BLaER1 treated with 17β-estradiol and CSF1 and Interleukin-3, amounts not matched to agents 10 nM and 100 nM (cell line): ENCODE data around the gene ZDBF2.
"Not testable (repeated sequence)": the region's sequence is repeated elsewhere in the genome, so short reads cannot be mapped to it uniquely, and the experiment has no call there.

ENCODE experiments used
- H3K27ac ChIP-seq, 11 experiments: shearing (Covaris generic); formaldehyde crosslinking; 2 replicates each; pipeline ENCODE4 v1.8.1; 2022
- H3K27me3 ChIP-seq, 11 experiments: shearing (Covaris generic); formaldehyde crosslinking; 2 replicates each; pipeline ENCODE4 v1.8.1; 2022
- H3K36me3 ChIP-seq, 11 experiments: shearing (Covaris generic); formaldehyde crosslinking; 2 replicates each; pipeline ENCODE4 v1.8.1; 2022
- H3K4me1 ChIP-seq, 10 experiments: shearing (Covaris generic); formaldehyde crosslinking; 2 replicates each; pipeline ENCODE4 v1.8.1; 2022
- H3K4me2 ChIP-seq, 11 experiments: shearing (Covaris generic); formaldehyde crosslinking; 2 replicates each; pipeline ENCODE4 v1.8.1; 2022
- H3K4me3 ChIP-seq, 10 experiments: shearing (Covaris generic); formaldehyde crosslinking; 2 replicates each; pipeline ENCODE4 v1.8.1; 2022
- H3K9ac ChIP-seq, 11 experiments: shearing (Covaris generic); formaldehyde crosslinking; 2 replicates each; pipeline ENCODE4 v1.8.1; 2022
- H3K9me3 ChIP-seq, 11 experiments: shearing (Covaris generic); formaldehyde crosslinking; replicated peaks in 1 of 11; 2 replicates each; pipeline ENCODE4 v1.8.1; 2022
- H4K20me1 ChIP-seq, 11 experiments: shearing (Covaris generic); formaldehyde crosslinking; 2 replicates each; pipeline ENCODE4 v1.8.1; 2022
- Cebpa-rat ChIP-seq, 11 experiments: shearing (Covaris generic); IDR thresholded peaks; 2 replicates each; pipeline ENCODE4 v1.8.1; 2022

Gene ZDBF2

DNA sequence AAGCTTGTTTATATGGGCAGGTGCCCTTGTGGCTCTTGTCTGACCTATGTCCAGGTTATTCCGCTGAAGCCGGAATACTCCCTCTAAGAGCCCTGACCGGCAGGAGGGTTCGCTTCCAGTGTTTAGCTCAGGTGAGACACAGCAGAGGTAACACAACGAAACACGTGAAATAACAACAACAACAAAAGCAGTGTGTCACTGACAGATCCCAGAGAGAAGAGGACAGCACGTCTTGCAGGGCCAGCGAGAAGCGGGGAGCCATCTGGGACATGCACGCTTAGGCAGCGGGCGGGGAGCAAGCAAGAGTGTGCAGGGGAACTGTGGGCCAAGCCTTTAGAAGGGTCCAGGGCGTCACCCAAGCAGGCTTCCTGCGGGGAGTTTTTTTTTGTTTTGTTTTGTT, 17.1 kb upstream of the ZDBF2 start:
- peaks cover 16 to 29% (median 23%) of the 10 kb centered on the region in 11 experiments for H3K9me3 ChIP-seq
- H3K4me1 ChIP-seq: peaks cover 0 to 10% (median 7%) of the 10 kb centered on the region in 10 experiments; a peak in 11 of 20 replicates
- no peaks in the 10 kb centered on the region for H4K20me1 ChIP-seq
- TF ChIP-seq Cebpa-rat (IDR thresholded peaks at IDR 0.05): no peak
- H3K36me3 ChIP-seq: no peaks in the 10 kb centered on the region
- no peak overlapping the region for H3K27ac ChIP-seq
- no peak overlapping the region for H3K4me3 ChIP-seq
- H3K4me2 ChIP-seq: no peak overlapping the region
- H3K9ac ChIP-seq: no peak overlapping the region
- H3K27me3 ChIP-seq: peaks cover 6 to 33% (median 13%) of the 10 kb centered on the region in 11 experiments; a peak in 20 of 22 replicates

GRCh38 chr2:206257861-206258260, 16.6 kb upstream of the ZDBF2 start:
- no peak overlapping the region for H3K4me3 ChIP-seq
- no peak overlapping the region for H3K9ac ChIP-seq
- H3K9me3 ChIP-seq: peaks cover 11 to 24% (median 20%) of the 10 kb centered on the region in 11 experiments
- H3K27me3 ChIP-seq: peaks cover 11 to 39% (median 18%) of the 10 kb centered on the region in 11 experiments; a peak in 21 of 22 replicates
- H3K36me3 ChIP-seq: no peaks in the 10 kb centered on the region
- no peaks in the 10 kb centered on the region for H4K20me1 ChIP-seq
- no peak for TF ChIP-seq Cebpa-rat (IDR thresholded peaks at IDR 0.05)
- H3K4me2 ChIP-seq: no peak overlapping the region
- peaks cover 0 to 10% (median 7%) of the 10 kb centered on the region in 10 experiments; a peak in 11 of 20 replicates for H3K4me1 ChIP-seq
- H3K27ac ChIP-seq: no peak overlapping the region

- not testable (repeated sequence) for H3K36me3 ChIP-seq, H3K27ac ChIP-seq, H3K4me2 ChIP-seq, H3K9ac ChIP-seq, H4K20me1 ChIP-seq, H3K4me3 ChIP-seq
- H3K27me3 ChIP-seq: peaks cover 18 to 46% (median 26%) of the 10 kb centered on the region in 11 experiments
- peaks cover 4 to 22% (median 13%) of the 10 kb centered on the region in 11 experiments for H3K9me3 ChIP-seq
- peaks cover 0 to 10% (median 7%) of the 10 kb centered on the region in 10 experiments; a peak in 11 of 20 replicates for H3K4me1 ChIP-seq
Measured at GRCh38 chr2:206258615-206259014, 15.8 kb upstream of the ZDBF2 start.

DNA sequence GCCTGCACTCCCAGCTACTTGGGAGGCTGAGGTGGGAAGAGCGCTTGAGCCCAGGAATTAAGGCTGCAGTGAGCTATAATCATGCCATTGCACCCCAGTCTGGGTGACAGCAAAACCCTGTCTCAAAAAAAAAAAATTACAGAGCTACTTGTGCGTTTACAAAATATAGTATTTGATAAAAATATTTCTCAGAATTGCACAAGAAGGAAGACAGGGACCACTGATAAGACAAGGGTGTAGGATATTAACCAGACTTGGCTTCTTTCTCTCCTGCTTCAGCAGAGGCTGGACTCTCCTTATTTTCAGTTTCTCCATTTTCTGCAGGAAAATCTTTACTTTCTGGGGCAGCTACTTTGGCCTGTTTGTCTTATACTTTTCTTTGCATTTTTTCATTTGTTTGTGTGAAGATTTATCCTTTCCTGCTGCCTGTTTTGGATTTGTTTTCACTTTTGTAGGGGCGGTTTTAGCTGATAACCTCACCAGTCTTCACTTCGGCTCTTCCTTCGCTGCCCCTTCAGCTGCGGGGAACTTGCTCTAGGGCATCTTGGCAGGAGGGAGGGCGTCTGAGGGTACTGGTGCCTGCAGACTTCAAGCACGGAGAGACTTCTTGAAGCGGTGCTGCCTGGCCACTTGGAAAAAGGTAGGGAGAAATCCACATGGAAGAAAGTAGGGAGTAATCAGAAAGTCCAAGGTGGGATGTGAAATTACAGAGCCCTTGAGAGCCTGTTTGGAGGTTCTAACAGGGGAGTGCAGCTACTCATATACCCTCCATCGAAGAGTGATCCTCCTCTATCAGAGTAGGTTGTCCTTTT, 14.9 kb upstream of the ZDBF2 start:
- H3K9ac ChIP-seq: no peak overlapping the region; a peak in 1 of 22 replicates
- H3K9me3 ChIP-seq: peaks cover 0 to 15% (median 4%) of the 10 kb centered on the region in 11 experiments; a peak in 8 of 22 replicates
- peaks cover 0 to 10% (median 7%) of the 10 kb centered on the region in 10 experiments; a peak in 11 of 20 replicates for H3K4me1 ChIP-seq
- no peaks in the 10 kb centered on the region for H3K36me3 ChIP-seq
- no peak for TF ChIP-seq Cebpa-rat (IDR thresholded peaks at IDR 0.05)
- no peaks in the 10 kb centered on the region for H4K20me1 ChIP-seq
- H3K4me2 ChIP-seq: peak overlapping the region in 10 of 11 experiments; percentile 4 to 54 (median 31); a peak in 16 of 22 replicates
- no peak overlapping the region for H3K27ac ChIP-seq
- peaks cover 28 to 56% (median 35%) of the 10 kb centered on the region in 11 experiments for H3K27me3 ChIP-seq
- no peak overlapping the region for H3K4me3 ChIP-seq

- peaks cover 36 to 64% (median 44%) of the 10 kb centered on the region in 11 experiments for H3K27me3 ChIP-seq
- no peak for TF ChIP-seq Cebpa-rat (IDR thresholded peaks at IDR 0.05)
- no peak overlapping the region for H3K27ac ChIP-seq
- H3K4me3 ChIP-seq: no peak overlapping the region
- H4K20me1 ChIP-seq: no peaks in the 10 kb centered on the region
- no peaks in the 10 kb centered on the region for H3K36me3 ChIP-seq
- H3K9me3 ChIP-seq: peaks cover 0 to 10% (median 0%) of the 10 kb centered on the region in 11 experiments; a peak in 3 of 22 replicates
- no peak overlapping the region; a peak in 1 of 22 replicates for H3K9ac ChIP-seq
- H3K4me2 ChIP-seq: peak overlapping the region in 10 of 11 experiments; percentile 4 to 54 (median 31); a peak in 16 of 22 replicates
- H3K4me1 ChIP-seq: peaks cover 0 to 10% (median 7%) of the 10 kb centered on the region in 10 experiments; a peak in 11 of 20 replicates
Measured at GRCh38 chr2:206260188-206261012, 14.1 kb upstream of the ZDBF2 start.

DNA sequence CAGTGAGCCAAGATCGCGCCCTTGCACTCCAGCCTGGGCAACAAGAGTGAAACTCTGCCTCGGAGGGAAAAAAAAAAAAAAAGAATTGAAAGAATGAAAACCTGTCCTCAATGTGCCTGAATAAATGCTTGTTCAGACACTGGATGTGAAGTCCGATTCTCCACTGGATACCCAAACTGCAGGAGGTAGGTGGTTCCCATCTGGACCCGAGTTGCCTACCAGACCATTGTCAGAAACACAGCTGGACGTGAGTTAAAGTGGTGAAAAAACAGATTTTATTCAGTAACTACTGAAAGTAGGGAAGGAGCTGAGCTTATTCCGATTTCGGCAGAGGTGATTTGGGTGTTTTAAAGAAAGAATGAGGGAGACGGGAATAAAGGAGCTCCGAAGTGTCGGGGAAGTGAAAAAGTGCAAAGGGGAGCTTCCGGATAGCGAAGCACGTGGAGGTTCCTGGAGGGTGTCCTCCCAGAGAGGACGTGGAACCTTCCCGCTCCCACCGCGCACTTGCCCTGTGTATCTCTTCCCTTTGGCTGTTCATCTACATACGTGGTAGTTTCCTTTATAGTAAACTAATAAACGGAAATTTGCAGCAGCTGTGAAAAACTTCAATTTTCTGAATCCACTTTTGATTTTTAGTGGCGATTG, 10.4 kb upstream of the ZDBF2 start:
- Histone ChIP-seq H3K9ac (no peak overlapping the region), H3K4me3 (no peak overlapping the region), H3K36me3 (no peaks in the 10 kb centered on the region), H3K4me2 (no peak overlapping the region), H3K27ac (no peak overlapping the region), H3K4me1 (peaks cover 0 to 10% (median 7%) of the 10 kb centered on the region in 10 experiments; a peak in 11 of 20 replicates), H3K27me3 (peaks cover 40 to 77% (median 60%) of the 10 kb centered on the region in 11 experiments), H4K20me1 (no peaks in the 10 kb centered on the region), H3K9me3 (peaks cover 0 to 10% (median 0%) of the 10 kb centered on the region in 11 experiments; a peak in 3 of 22 replicates)
- TF ChIP-seq Cebpa-rat (IDR thresholded peaks at IDR 0.05): no peak

DNA sequence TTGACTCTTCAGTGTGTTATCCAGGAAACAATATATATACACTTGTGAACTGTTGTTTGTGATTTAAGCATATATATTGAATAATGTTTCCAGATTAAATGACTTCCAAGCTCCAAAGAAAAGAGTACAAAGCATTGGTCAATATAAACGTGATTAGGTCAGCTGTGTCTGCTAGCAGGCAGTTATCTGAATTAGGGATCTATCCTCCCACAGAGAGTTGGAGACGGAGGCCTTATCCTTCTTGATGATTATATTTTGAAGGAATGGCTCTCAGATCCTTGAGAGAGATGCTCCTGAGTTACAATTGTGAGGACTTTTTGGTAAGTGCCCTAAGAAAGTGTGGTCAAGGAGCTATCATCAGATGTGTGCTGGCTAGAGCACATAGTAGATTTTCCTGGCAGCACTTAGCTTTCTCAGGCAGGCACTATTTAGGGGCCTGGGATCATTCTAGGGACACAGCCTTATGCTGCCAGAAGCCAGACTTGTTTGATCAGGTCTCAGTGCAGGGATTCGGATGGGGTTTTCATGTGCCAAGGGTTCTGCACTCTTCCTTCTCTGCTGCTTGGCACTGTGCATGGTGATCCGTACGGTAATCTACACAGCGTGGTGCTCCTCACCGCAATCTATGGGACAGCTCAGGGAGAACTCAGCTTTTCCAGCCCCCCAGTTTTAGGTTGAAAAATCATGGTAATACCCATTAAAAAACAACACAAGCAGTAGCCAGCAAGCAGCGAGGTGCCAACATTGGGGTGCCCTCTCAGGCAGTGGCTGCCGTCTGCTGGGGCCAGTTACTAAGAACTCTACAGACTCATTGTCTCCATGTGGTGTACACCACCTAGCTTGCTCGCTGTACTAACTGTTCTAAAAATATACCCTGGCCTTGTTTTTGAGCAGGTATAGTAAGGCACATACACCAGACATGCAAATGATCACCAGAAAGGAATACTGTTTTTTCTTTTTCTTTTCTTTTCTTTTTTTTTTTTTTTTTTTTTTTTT, 8.0 kb upstream of the ZDBF2 start:
- H4K20me1 ChIP-seq: no peaks in the 10 kb centered on the region
- H3K36me3 ChIP-seq: no peaks in the 10 kb centered on the region
- no peak overlapping the region for H3K4me2 ChIP-seq
- no peak for TF ChIP-seq Cebpa-rat (IDR thresholded peaks at IDR 0.05)
- H3K4me3 ChIP-seq: no peak overlapping the region
- peaks cover 34 to 70% (median 55%) of the 10 kb centered on the region in 11 experiments for H3K27me3 ChIP-seq
- no peak overlapping the region for H3K9ac ChIP-seq
- no peak overlapping the region for H3K27ac ChIP-seq
- H3K4me1 ChIP-seq: no peaks in the 10 kb centered on the region
- H3K9me3 ChIP-seq: peaks cover 0 to 10% (median 0%) of the 10 kb centered on the region in 11 experiments; a peak in 3 of 22 replicates

DNA sequence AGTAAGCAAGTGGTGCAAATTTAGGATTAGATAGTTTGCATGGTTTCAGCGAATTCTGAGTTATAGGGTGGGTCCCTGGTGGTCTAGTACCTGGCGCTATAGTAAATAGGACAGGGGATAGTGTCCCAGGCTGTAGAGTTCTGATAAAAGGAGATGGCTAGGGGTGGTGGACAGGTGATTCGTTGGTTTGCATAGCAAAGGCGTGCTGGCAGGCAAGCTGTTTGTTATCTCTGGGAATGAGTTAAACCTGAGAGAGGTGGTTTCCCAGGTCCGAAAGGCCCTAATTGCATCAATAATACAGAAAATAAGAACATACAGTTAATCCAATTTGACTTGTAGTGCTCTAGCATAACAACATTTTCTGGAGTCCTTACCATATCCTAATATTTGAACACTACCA, 6.9 kb upstream of the ZDBF2 start:
- H3K9ac ChIP-seq: no peak overlapping the region

More for the DNA sequence above, 6.9 kb upstream of the ZDBF2 start:
- Histone ChIP-seq H3K4me3 (no peak overlapping the region), H3K27ac (no peak overlapping the region), H3K9me3 (peaks cover 0 to 10% (median 0%) of the 10 kb centered on the region in 11 experiments; a peak in 3 of 22 replicates), H3K4me1 (no peaks in the 10 kb centered on the region), H3K36me3 (no peaks in the 10 kb centered on the region), H4K20me1 (no peaks in the 10 kb centered on the region), H3K27me3 (peaks cover 29 to 58% (median 46%) of the 10 kb centered on the region in 11 experiments), H3K4me2 (no peak overlapping the region)
- no peak for TF ChIP-seq Cebpa-rat (IDR thresholded peaks at IDR 0.05)
